Measurements from ENCODE around the gene UCHL5.

Gene UCHL5, protein sequence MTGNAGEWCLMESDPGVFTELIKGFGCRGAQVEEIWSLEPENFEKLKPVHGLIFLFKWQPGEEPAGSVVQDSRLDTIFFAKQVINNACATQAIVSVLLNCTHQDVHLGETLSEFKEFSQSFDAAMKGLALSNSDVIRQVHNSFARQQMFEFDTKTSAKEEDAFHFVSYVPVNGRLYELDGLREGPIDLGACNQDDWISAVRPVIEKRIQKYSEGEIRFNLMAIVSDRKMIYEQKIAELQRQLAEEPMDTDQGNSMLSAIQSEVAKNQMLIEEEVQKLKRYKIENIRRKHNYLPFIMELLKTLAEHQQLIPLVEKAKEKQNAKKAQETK

DNA sequence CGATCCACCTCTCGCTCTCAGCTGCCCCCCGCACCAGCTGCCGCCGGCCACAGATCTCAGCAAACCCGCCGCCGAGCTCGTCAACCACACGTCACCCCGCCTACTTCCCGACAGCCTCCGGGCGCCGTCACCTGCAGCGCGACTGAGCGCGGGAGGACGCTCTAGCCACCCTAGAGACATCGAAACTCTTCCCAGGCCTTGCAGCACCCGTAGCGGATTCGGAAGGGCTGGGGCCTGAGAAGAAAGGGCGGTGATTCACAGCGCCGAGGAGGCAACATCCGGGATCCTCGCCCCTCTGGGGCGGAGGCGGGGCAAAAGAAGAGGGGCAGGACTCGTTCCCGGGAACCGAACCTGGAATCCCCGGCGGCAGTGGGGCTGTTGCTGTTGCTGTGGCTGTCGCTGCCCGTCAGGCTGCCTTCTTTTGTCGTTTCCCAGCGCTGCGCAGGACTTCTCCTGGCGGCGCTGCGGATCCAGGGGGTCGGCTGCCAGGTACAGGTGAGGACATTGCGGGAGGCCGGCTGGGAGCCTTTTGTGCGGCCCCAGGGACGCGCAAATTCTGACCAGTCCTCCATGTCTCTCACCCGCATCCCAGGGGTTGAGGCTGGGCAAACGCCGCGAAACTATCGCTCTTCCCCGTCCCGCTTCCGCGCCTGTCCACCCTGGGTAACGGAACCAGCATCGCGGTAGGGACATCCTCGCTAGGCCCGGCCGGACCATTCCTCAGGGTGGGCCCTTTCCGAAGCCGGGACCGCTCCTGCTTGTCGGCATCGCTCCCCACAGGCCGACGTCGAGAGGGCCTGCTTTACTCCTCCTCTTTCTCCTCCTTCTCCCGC is at the start of gene UCHL5, which contains the start of gene RO60:
UCHL5 (minus strand) TSS at position 79 of the 833 bp plus-strand sequence. CDS start 100 bp downstream, outside the sequence.
RO60 (plus strand) TSS at position 331 of the 833 bp plus-strand sequence. CDS start 9,443 bp downstream, outside the sequence.
- peak; percentile 66 for DNase-seq (ENCODE audit: insufficient read length, low spot score)
- TF ChIP-seq, protein P1, sequence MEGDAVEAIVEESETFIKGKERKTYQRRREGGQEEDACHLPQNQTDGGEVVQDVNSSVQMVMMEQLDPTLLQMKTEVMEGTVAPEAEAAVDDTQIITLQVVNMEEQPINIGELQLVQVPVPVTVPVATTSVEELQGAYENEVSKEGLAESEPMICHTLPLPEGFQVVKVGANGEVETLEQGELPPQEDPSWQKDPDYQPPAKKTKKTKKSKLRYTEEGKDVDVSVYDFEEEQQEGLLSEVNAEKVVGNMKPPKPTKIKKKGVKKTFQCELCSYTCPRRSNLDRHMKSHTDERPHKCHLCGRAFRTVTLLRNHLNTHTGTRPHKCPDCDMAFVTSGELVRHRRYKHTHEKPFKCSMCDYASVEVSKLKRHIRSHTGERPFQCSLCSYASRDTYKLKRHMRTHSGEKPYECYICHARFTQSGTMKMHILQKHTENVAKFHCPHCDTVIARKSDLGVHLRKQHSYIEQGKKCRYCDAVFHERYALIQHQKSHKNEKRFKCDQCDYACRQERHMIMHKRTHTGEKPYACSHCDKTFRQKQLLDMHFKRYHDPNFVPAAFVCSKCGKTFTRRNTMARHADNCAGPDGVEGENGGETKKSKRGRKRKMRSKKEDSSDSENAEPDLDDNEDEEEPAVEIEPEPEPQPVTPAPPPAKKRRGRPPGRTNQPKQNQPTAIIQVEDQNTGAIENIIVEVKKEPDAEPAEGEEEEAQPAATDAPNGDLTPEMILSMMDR (IDR thresholded peaks at IDR 0.05; ENCODE audit: insufficient read depth, missing control alignments) = no peak
- no peak for FAIRE-seq

DNA sequence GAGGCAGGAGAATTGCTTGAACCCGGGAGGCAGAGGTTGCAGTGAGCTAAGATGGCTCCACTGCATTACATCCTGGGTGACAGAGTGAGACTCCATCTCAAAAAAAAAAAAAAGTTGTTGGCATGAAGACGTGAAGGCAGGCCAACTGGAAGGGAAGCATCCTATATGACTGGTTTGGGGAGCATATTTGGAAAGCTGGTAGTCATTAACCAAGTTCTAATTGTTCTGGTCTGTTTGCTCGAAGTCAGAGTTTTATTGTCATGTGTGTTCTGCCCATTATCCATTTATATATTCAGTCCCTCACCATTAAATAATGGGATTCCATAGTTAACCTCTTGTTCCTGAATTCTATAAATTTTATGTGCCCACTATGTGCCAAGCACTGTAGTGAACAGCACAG is 49.3 kb upstream of the UCHL5 start:
- FAIRE-seq = no peak
- TF ChIP-seq, protein P1 (IDR thresholded peaks at IDR 0.05; ENCODE audit: insufficient read depth, missing control alignments) = no peak
- DNase-seq (ENCODE audit: insufficient read length, low spot score) = no peak

DNA sequence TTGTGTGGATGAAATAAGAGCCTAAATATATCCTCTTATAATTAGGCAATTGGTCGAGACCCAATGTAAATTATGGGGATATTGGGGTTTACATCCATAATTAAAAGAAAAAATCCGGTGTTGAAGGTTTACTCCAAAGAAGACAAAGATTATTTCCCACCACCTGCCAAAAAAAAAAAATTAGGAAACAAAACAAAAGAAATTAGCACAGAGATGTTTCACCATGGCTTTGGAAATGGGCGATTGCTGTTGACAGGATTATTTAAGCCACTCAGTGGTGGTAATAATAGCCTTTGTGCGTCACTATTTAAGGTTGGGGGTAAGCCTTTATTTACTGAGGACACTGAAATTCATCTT is 46.6 kb upstream of the UCHL5 start:
- FAIRE-seq (no peak), DNase-seq (ENCODE audit: insufficient read length, low spot score) (no peak)
- TF ChIP-seq, protein P1 (IDR thresholded peaks at IDR 0.05; ENCODE audit: insufficient read depth, missing control alignments) = no peak

DNA sequence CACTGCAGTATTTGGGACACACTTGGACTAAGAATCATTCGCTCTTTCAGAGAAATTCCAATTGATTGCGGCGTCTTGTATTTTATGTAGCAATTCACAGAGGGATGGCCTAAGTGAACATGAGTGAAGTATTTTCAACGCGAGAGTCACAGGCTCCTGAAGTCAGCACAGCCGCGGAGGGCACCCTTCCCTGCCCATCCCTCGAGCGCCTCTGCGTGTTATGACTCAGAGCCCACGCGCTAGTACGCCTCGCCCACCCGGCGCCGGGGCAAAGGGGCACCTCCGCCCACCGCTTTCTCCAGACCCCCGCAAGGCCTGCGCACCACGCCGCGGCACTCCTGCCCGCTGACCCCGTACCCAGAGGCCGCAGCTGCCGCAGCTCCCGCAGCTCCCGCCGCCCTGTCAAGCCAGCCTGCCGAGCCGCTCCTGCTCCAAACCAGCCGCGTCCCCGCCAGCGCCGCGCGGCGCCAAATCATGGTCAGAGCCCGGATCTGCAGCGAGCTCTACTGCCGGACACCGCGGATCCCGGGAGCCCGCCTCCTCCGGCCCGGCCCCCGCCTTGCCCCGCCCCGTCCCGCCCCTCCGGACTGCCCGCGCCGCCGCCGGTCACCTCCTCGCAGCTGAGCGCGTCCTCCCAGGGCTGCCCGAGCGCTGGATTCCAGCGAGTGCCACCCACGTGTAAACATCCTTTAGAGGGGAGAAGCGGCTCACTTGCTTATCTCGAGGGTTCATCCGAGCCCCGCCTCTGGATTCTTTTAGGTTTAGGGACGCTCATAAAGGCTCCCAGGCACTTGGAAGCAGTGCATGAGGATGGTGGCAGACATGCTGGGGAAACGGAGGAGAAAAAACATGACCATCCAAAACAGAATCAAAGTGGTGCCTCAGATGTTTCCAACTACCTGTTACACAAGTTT is 46.0 kb upstream of the UCHL5 start, which contains the start of gene GLRX2:
GLRX2 (minus strand) TSS at position 508 of the 914 bp plus-strand sequence; CDS start at position 476, 32 bp downstream.
- DNase-seq (ENCODE audit: insufficient read length, low spot score) (peak; percentile 81), FAIRE-seq (peak; percentile 25)
- TF ChIP-seq, protein P1 (IDR thresholded peaks at IDR 0.05; ENCODE audit: insufficient read depth, missing control alignments) = no peak

DNA sequence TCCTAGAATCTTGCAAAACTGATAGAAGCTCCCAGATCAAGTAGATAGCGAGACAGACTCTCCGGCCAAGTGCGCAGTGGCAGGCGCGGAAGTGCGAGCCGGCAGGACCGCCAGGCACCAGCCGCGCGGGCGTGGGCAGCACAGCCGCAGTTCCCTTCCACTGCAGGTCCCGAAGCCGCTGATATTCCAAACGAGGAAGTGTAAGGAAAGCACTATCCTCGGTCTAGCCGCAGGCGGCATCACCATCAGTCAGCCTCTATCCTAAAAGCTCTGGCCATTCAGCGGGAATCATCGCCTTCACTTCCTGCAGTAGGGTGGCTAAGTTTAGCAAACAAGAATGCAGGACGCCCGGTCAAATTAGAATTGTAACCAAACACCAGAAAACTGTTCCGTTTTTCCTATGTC is 45.3 kb upstream of the UCHL5 start:
- TF ChIP-seq, protein P1 (IDR thresholded peaks at IDR 0.05; ENCODE audit: insufficient read depth, missing control alignments) = no peak
- FAIRE-seq (no peak), DNase-seq (ENCODE audit: insufficient read length, low spot score) (peak; percentile 27)

DNA sequence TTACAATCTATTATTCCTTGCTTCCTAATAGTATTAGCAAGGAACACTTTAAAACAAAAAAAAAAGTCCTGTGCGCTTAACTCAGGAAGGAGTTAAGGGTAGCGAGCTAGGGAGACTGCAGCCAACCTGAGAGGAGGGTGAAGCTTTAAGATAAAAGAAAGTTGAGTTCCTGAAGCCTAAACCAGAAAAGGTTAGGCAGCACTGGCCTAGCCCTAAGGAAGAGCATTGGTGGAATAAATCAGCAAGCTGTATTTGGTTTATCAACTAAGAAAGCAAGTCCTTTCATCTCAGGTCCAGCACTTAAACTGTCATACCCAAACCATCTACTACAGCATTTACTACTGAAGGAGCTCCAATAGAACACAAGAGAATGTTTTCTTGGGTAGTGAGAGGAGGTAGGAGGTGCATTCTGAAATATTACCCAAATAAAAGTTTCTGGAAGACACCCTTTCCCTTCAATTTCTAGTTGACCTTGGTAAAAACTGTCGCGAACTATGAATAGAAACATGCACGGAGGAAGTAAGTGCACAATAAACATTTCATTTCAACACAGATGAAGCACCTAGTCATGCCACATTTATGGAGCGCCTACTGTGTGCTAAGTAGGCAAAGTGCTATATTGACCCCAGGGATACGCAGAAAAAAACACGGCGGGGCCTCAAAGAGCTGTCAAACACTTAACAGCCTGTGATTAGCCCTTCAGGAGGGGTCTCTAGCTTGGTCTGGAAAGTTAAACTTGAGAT is 44.8 kb upstream of the UCHL5 start:
- no peak for DNase-seq (ENCODE audit: insufficient read length, low spot score)
- TF ChIP-seq, protein P1 (IDR thresholded peaks at IDR 0.05; ENCODE audit: insufficient read depth, missing control alignments) = no peak
- FAIRE-seq = no peak

Data from D721Med (cell line).